GM19023 (cell line): ENCODE measurements around the gene GTF2I.
"Not testable (repeated sequence)": the region's sequence is repeated elsewhere in the genome, so short reads cannot be mapped to it uniquely, and the experiment has no call there.

Source experiments
- ATAC-seq: cut with Tn5 transposase; IDR thresholded peaks from one replicate; pipeline ENCODE4 v1.9.1; 2021; ENCODE audit warnings: mild to moderate bottlenecking, moderate library complexity; ENCODE audit not compliant: unreplicated experiment

The GTF2I gene

DNA sequence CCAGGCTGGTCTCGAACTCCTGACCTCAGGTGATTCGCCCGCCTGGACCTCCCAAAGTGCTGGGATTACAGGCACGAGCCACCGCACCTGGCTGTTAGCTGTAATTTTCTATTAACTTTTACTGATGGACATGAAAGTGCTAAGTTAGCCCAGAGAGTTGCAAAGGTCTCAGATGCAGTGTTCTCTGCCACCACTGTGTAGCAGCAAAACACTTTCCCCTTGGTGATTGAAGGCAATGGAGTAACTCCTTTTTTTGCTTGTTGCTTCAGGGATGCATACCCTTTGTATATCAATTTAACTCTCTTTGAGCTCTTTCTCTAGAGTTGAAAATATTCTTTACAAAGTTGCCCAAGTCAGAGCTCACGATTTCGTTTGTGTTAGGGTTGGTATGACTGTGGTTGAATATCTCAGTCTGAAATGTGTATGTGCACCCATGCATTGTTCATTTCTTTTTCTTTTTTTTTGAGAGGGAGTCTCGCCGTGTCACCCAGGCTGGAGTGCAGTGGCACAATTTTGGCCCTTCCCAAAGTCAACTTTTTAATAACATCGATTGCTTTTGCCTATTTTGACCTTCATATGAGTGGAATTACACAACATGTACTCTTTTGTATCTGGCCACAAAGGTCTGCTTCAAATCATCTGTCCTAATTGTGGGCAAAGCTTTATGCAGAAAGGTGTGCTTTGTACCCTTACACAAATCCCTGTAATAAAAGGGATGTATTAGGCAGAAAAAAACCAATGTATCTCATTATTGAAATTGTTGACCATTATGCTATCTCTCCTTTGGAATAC lies 52.6 kb downstream of the GTF2I start:
- ATAC-seq, result no peak

DNA sequence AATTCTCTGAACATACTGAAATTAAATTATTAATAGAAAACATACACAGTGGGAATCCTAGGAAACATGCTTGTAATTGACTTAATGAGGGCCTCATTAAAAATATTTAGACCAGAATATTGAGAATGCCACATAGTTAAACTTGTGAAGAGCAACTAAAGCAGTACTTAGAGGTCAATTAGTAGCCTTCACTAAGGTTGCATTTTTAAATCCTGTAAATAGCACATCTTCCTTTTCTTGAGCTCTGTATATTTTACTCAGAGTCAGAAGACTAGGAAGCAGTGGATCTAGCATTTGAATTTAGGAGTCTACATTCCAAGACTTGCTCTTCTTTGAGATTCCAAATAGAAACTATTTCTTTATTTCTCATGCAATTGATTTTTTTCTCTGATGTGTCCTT lies 56.0 kb downstream of the GTF2I start:
- no peak for ATAC-seq

GRCh38 chr7:74717889-74718288 lies 60.4 kb downstream of the GTF2I start:
- no peak for ATAC-seq

GRCh38 chr7:74718336-74718735 lies 60.8 kb downstream of the GTF2I start:
- no peak for ATAC-seq

DNA sequence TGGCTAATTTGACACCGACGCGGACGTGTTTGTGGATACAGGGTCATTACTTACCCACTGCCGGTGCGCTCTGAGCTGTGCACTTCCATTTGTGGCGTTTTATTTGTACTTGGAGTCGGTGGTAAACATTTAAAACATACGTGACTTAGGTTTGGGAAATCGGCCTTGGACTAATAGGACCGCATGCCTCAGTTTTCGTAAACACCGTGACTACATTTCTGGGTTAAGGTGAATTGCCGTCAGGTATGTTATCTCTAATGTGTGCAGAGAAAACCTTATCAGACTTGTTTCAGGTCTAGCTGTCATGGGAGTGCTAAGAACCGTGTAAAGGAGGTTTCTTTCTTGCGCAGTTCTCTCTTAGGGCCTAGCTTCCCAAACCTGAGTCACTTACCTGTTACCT lies 64.6 kb downstream of the GTF2I start:
- ATAC-seq, result no peak

GRCh38 chr7:74725840-74726239 lies 68.3 kb downstream of the GTF2I start:
- no peak for ATAC-seq

DNA sequence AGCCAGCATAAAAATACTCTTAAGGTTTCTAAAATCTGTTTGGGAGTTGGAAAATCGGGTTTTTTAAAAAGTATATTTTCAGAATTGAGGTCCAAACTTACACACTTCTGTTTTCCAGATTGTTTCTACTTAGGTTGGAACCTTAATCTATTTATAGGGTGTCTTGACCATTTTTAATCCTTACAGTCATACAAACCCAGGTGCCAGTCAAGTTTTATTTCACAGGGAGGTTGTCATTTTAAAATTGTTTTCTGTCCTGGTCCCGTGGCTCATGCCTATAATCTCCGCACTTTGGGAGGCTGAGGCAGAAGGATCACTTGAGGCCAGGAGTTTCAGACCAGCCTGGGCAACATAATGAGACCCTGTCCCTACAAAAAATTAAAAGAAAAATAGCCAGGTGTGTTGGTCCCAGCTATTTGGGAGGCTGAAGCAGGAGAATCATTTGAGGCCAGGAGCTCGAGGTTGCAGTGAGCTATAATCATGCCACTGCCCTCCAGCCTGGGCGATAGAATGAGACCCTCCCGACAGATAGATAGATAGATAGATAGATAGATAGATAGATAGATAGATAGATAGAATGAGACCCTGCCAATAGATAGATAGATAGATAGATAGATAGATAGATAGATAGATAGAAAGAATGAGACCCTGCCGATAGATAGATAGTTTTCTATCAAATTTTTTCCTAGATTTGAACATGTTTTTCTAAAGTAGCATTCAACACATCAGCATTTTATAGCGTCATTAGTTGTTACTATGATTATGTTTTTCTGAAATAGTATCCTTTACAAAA lies 69.0 kb downstream of the GTF2I start:
- no peak for ATAC-seq

GRCh38 chr7:74728686-74729085 lies 71.2 kb downstream of the GTF2I start:
- not testable (repeated sequence) for ATAC-seq

DNA sequence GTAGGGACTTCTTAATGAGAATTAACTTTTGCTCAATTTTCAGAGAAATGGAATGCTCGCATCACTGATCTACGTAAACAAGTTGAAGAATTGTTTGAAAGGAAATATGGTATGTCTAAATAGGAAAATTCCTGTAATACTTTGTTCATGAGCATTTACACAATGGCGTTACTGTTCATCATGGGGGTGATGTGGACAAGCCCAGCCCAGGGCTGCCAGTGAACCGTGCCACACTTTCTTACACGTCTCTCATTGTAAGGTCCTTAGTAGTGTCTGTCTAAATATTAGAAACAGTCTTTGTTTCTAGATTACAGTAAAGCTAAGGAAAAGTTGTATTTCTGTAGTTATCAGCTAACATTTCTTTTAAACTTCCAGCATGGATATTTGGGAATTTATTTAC lies 72.7 kb downstream of the GTF2I start:
- not testable (repeated sequence) for ATAC-seq

- ATAC-seq, result not testable (repeated sequence)
These were observed 82.6 kb downstream of the GTF2I start for GRCh38 chr7:74739974-74740703.

- not testable (repeated sequence) for ATAC-seq
These were observed 86.5 kb downstream of the GTF2I start for GRCh38 chr7:74743936-74744557.

- ATAC-seq, result not testable (repeated sequence)
These were observed 96.5 kb downstream of the GTF2I start for GRCh38 chr7:74753921-74754482.

DNA sequence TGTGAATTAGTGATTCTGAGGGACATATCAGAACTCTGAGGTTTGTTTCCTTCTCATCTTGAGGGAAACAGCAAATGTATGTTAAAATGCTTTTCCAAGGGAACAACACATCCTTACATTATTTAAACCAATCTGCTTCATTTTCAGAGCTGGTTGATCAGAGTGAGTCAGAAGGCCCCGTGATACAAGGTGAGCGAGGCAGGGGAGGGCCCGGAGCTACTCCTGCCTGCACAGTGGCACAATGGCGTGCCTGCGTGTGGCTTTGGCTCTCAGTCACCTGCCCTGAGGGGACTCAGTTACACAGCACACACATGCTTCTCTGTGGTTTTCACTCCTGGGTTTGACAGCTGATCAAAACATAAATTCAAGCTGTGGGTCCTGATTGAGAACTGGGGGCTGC lies 99.2 kb downstream of the GTF2I start:
- not testable (repeated sequence) for ATAC-seq

GRCh38 chr7:74758268-74758667 lies 100.8 kb downstream of the GTF2I start:
- ATAC-seq, result not testable (repeated sequence)

GRCh38 chr7:74758982-74759381 lies 101.5 kb downstream of the GTF2I start:
- ATAC-seq, result not testable (repeated sequence)

DNA sequence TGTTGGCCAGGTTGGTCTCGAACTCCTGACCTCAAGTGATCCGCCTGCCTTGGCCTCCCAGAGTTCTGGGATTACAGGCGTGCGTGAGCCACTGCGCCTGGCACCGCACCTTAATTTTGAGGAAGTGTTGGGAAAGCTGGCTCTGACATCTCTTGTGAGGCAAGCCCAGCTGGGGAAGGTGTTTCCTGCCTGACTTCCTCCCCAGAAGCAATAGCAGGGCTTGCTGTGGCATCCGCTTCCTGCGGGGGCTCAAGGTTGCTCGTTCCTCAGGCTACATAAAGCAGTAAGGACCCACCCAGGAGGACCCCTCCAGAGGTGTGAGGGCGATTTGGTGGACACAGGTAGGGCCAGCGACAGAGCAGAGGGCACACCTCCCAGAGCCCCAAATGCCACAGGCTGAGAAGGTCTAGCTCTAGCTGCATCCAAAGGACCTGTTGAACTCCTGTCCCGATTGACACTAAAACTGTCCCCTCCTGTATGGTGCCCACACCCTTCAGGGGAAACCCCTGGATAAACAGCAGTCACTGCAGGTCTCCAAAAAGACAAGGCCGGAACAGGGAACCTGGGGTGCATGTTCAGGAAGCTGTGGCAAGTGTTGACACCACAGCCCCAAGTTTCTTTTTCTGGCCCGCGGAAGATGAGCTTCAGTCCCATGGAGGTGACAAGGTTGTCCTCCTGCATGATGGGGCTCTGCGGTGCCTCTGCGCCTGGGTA lies 107.8 kb downstream of the GTF2I start:
- ATAC-seq, result not testable (repeated sequence)

DNA sequence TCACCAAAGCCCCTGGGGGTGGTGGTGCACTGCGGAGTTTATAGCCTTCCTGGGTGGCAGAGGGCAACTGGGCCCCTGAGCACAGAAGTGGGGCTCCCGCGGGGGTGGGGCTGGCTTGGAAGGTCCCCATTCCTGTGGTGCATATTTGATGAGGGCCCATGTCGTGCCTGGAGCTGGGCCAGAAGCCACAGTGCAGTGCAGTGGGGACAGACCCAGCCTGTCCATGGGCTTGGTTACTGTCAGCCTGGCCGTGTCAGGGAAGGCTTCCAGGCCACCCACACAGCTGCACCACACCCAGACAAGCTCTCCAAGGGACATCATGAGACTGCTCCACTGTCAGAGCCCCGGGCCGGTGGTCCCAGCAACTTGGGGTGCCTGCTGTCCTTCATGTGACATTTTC lies 109.0 kb downstream of the GTF2I start:
- peak; percentile 38 for ATAC-seq

GRCh38 chr7:74766991-74767390 lies 109.5 kb downstream of the GTF2I start:
- ATAC-seq, result not testable (repeated sequence)

DNA sequence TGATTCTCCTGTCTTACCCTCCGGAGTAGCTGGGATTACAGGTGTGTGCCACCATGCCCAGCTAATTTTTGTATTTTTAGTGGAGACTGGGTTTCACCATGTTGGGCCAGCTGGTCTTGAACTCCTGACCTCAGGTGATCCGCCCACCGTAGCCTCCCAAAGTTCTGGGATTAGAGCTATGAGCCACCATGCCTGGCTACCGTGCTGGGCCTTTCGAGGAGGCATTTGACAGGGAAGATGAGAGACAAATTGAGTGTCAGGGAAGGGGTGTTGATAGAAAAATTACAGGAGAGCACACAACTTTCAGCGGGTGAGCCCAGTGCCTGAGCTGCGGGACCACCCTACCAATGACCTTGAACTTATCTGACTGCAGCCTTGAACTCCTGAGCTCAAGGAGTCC lies 112.5 kb downstream of the GTF2I start:
- ATAC-seq, result not testable (repeated sequence)

DNA sequence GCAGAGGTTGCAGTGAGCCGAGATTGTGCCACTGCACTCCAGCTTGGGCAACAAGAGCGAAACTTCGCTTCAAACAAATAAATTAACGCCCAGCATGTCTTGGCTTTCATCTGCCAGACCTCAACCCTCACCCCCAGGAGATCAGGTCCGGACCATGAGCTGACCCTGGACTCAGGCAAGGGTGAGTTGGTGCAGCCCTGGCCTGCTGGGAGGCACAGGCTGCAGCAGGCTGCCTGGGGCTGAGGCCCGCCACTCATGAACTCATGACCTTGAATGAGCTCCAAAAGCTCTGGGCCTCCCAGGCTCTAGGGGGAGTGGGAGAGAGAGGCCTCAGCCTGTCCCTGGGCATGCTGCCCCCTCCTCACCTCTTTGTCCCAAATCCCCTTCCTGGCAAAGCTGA lies 114.6 kb downstream of the GTF2I start:
- not testable (repeated sequence) for ATAC-seq
